Spleen (tissue), 13 donors: ENCODE results near the gene EPN2. TPM values are rescaled to one million over a fixed set of nuclear protein-coding genes. Genes with fewer than 3 reads are reported as not detected.
A peak's percentile ranks its signal among the peaks of the same experiment; 100 is the strongest.
"Not testable (repeated sequence)": the region's sequence is repeated elsewhere in the genome, so short reads cannot be mapped to it uniquely, and the experiment has no call there.

ENCODE experiments used
- DNase-seq: peaks from one replicate; pipeline ENCODE4 v3.0.0-alpha.2; 2020
- H3K27ac ChIP-seq, 8 donors: fragments of 200-600 bp; sonication (generic) in 7 of 8; 1 replicate in 4 of 8; 2 replicates in 4 of 8; pipeline versions ENCODE4 v1.5.0 to v1.8.0; 2016 to 2021; ENCODE audit warnings: inconsistent platforms in 4 of 8, mild to moderate bottlenecking in 4 of 8, moderate library complexity in 1 of 8
- H3K27me3 ChIP-seq, 7 donors: fragments of 200-600 bp; sonication (generic) in 6 of 7; replicated peaks in 1 of 7; 1 replicate in 4 of 7; 2 replicates in 3 of 7; pipeline versions ENCODE4 v1.5.0 to v1.8.0; 2016 to 2021; ENCODE audit warnings: inconsistent platforms in 3 of 7, mild to moderate bottlenecking in 1 of 7
- H3K36me3 ChIP-seq, 6 donors: fragments of 200-600 bp; sonication (generic) in 5 of 6; 1 replicate in 4 of 6; 2 replicates in 2 of 6; pipeline versions ENCODE4 v1.5.0 to v1.8.0; 2016 to 2021; ENCODE audit warnings: inconsistent platforms in 2 of 6
- H3K4me1 ChIP-seq, 6 donors: fragments of 200-600 bp; sonication (generic) in 5 of 6; 1 replicate in 3 of 6; 2 replicates in 3 of 6; pipeline versions ENCODE4 v1.5.0 to v1.8.0; 2016 to 2021; ENCODE audit warnings: inconsistent platforms in 3 of 6
- H3K4me3 ChIP-seq, 8 donors: fragments of 200-600 bp; sonication (generic) in 7 of 8; 1 replicate in 4 of 8; 2 replicates in 4 of 8; pipeline versions ENCODE4 v1.5.0 to v1.8.0; 2016 to 2021; ENCODE audit warnings: inconsistent platforms in 4 of 8, mild to moderate bottlenecking in 4 of 8, moderate library complexity in 2 of 8
- H3K9me3 ChIP-seq, 8 donors: fragments of 200-600 bp; sonication (generic) in 7 of 8; 1 replicate in 4 of 8; 2 replicates in 4 of 8; pipeline versions ENCODE4 v1.5.0 to v1.8.0; 2016 to 2021; ENCODE audit warnings: inconsistent platforms in 4 of 8
- POLR2AphosphoS5 ChIP-seq, 3 donors: sonication (generic); formaldehyde crosslinking; IDR thresholded peaks; one replicate each; pipeline ENCODE4 v1.5.1; 2017; ENCODE audit warnings: antibody characterized with exemption in 3 of 3
- WGBS, 5 donors: extraction: QIAGEN DNeasy Blood & Tissue Kit in 3 of 5; methylation state at CpG; one replicate each; pipeline versions ENCODE4 v1.1.5 to v1.1.7; 2013 to 2018; 5-methylcytosine and 5-hydroxymethylcytosine counted together
- intact Hi-C: fragments of 100-400 bp; cut with DNase I; formaldehyde crosslinking; loops from one replicate; pipeline ENCODE4 v1.15.0; 2023; ENCODE audit warnings: low total_unique reads
- long read RNA-seq, 2 donors: transcript quantifications; one replicate each; lab custom pipeline, GENCODE V29; 2026
- polyA plus RNA-seq, 3 donors: library from polyadenylated mRNA; stranded (reverse); fragments of 200-250 nt; gene quantifications; one replicate each; pipeline ENCODE4 v1.2.1, GENCODE V29; 2013
- total RNA-seq, 7 donors: library from RNA; depleted of rRNA in 3 of 7; stranded (reverse); fragments of >200 nt in 3 of 7; fragmentation: NEBNext Ultra II Directional in 4 of 7; extraction: Animal tissue kit (Norgen Biotek cat#: 25700) in 4 of 7; gene quantifications; one replicate each; pipeline versions ENCODE4 v1.1.0 to v1.2.1, GENCODE V29; 2016 to 2021
- TF ChIP-seq, protein P1 (sequence below), 11 experiments: fragments of 200-600 bp in 7 of 11; fragments of 450-650 bp in 4 of 11; sonication (generic) in 4 of 11; IDR thresholded peaks in 8 of 11; conservative IDR thresholded peaks in 3 of 11; 1 replicate in 7 of 11; 2 replicates in 4 of 11; pipeline versions ENCODE4 v1.4.0 to v1.8.0; 2016 to 2021; ENCODE audit warnings: antibody characterized with exemption in 11 of 11, inconsistent platforms in 4 of 11, mild to moderate bottlenecking in 1 of 11
- donor health status: healthy with polysubstance abuse.
- donor health status: DM: no; HTN: no; CAD: no; lungs with moderate emphysema.
- donor health status: DM: no; HTN: no; CAD: no.
- donor health status: Bipolar disorder and iron deficiency.
- donor health status: healthy.
- donor health status: DM: no; HTN: no; CAD: no.
- donor health status: DM: yes; HTN: yes; CAD: no.

EPN2 gene
- total RNA-seq = 10 to 100 TPM; 21.8 to 59.6 (median 38.5) TPM
- polyA plus RNA-seq = 10 to 100 TPM in 1 of 3 donors, 1 to 10 TPM in 2; 5.4 to 20.0 (median 5.9) TPM
- long read RNA-seq, donor 1, full-length matches to known transcripts = 13 of 13 reads
- long read RNA-seq, donor 1, partial matches to known transcripts = 0 of 13 reads
- long read RNA-seq, donor 1, other reads (novel, unspliced or antisense) = 0 of 13 reads
- long read RNA-seq, donor 2, full-length matches to known transcripts = 13 of 13 reads
- long read RNA-seq, donor 2, partial matches to known transcripts = 0 of 13 reads
- long read RNA-seq, donor 2, other reads (novel, unspliced or antisense) = 0 of 13 reads

GRCh38 chr17:19237139-19237388, at the start of gene EPN2:
Gene EPN2 (plus strand): TSS chr17:19237366. CDS start chr17:19283120, 45,754 bp downstream.
- DNase-seq, H3K9me3 ChIP-seq, intact Hi-C loops, H3K36me3 ChIP-seq: not testable (repeated sequence)
- TF ChIP-seq, protein P1, sequence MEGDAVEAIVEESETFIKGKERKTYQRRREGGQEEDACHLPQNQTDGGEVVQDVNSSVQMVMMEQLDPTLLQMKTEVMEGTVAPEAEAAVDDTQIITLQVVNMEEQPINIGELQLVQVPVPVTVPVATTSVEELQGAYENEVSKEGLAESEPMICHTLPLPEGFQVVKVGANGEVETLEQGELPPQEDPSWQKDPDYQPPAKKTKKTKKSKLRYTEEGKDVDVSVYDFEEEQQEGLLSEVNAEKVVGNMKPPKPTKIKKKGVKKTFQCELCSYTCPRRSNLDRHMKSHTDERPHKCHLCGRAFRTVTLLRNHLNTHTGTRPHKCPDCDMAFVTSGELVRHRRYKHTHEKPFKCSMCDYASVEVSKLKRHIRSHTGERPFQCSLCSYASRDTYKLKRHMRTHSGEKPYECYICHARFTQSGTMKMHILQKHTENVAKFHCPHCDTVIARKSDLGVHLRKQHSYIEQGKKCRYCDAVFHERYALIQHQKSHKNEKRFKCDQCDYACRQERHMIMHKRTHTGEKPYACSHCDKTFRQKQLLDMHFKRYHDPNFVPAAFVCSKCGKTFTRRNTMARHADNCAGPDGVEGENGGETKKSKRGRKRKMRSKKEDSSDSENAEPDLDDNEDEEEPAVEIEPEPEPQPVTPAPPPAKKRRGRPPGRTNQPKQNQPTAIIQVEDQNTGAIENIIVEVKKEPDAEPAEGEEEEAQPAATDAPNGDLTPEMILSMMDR (IDR thresholded peaks at IDR 0.05 in 8 of 11, conservative IDR thresholded peaks at IDR 0.05 in 3 of 11) = peak in 1 of 11 experiments; percentile 48
- H3K4me3 ChIP-seq = peak within 1 kb of the TSS; percentile 67 to 99 (median 88)
- peaks cover 5 to 33% (median 18%) of the 10 kb centered on the region in 6 donors for H3K4me1 ChIP-seq
- peak within 1 kb of the TSS; percentile 64 to 88 (median 84) for H3K27ac ChIP-seq
- peaks cover 0 to 16% (median 0%) of the 10 kb centered on the region in 7 donors for H3K27me3 ChIP-seq
- 0% methylated on average over 4 to 19 of the region's 31 CpGs; no CpG with 5 or more reads in 2 of the 5 donors for WGBS, 5 donors

GRCh38 chr17:19187883-19188869, 49.0 kb upstream of the EPN2 start:
- whole genome bisulfite sequencing, 5 donors = 0 to 1% (median 0%) methylated on average over 8 to 10 of the region's 62 CpGs; no CpG with 5 or more reads in 1 of the 5 donors
- not testable (repeated sequence) for H3K4me1 ChIP-seq
- H3K27ac ChIP-seq = peak overlapping the region in 4 of 8 donors; percentile 63 to 74 (median 64)

GRCh38 chr17:19188870-19189708, 48.1 kb upstream of the EPN2 start:
- H3K9me3 ChIP-seq, DNase-seq, H3K27ac ChIP-seq, H3K4me1 ChIP-seq, H3K4me3 ChIP-seq, intact Hi-C loops, H3K36me3 ChIP-seq, H3K27me3 ChIP-seq: not testable (repeated sequence)
- no CpG with 5 or more reads among the region's 39 CpGs for WGBS, 5 donors

More at GRCh38 chr17:19187883-19188869, 49.0 kb upstream of the EPN2 start:
- H3K27me3 ChIP-seq, H3K36me3 ChIP-seq, DNase-seq, H3K9me3 ChIP-seq, H3K4me3 ChIP-seq, intact Hi-C loops: not testable (repeated sequence)
- peak in 2 of 3 donors; percentile 70 to 97 for TF ChIP-seq POLR2AphosphoS5 (IDR thresholded peaks at IDR 0.05)

DNA sequence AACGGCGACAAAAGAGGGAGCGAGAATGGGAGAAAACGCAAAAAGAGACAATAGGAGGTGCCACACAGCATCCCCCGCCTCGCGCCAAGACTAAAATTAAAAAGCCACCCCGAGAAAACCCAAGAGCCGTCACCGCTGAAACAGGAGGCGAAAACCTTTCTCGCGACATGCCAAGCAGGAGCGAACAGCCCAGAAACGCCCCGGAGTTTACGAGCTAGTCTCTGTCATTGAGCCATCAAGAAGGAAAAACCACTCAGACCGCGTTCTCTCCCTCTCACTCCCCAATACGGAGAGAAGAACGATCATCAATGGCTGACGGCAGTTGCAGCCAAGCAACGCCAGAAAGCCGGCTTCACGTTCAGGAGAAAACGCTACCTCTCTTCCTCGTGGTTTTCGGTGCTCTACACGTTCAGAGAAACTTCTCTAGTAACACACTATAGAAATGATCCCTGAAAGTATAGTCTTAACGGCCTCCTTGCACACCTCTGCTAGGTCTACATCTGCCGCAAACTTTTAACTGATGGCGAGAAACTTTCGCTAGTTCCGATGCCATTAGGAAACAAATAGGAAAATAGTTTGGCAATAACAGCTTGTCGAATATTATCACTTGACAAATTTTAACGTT, 47.3 kb upstream of the EPN2 start:
- H3K36me3 ChIP-seq, H3K9me3 ChIP-seq, H3K4me1 ChIP-seq, H3K27me3 ChIP-seq, H3K27ac ChIP-seq, DNase-seq, H3K4me3 ChIP-seq, intact Hi-C loops: not testable (repeated sequence)
- WGBS, 5 donors = no CpG with 5 or more reads among the region's 36 CpGs
